ENCODE data around the gene EEF2.

The EEF2 gene

DNA sequence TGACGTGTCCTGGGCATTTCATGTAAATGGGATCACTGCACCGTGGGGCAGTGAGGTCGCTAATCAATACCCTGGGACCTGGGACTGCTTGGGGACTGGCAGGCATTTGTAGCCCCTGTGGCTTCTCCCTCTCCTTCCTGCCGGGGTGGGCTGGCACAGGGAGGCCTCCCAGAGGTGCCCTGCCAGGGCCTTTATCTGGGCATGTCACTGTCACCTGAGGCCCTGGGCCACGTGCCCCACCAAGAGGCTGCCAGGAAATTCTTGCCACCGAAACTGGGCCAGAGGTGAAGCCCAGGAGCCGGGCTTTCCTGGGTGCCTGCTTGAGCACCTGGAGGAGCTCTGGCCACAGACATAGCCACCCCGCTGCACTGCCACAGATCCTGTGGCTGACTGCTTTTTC, 54.2 kb downstream of the EEF2 start:
- H3K9me3 Mint-ChIP-seq (ENCODE audit: low read depth): no peaks in the 10 kb centered on the region
- H3K27ac Mint-ChIP-seq: no peak overlapping the region
- H3K4me3 Mint-ChIP-seq: no peak overlapping the region
- H3K4me1 Mint-ChIP-seq (ENCODE audit: low read depth): peaks cover 1% of the 10 kb centered on the region
- H3K27me3 Mint-ChIP-seq: peaks cover 1% of the 10 kb centered on the region
- no peaks in the 10 kb centered on the region for H3K36me3 Mint-ChIP-seq
